ENCODE measurements around the gene PFN1.
"Not testable (repeated sequence)": the region's sequence is repeated elsewhere in the genome, so short reads cannot be mapped to it uniquely, and the experiment has no call there.

Gene PFN1

DNA sequence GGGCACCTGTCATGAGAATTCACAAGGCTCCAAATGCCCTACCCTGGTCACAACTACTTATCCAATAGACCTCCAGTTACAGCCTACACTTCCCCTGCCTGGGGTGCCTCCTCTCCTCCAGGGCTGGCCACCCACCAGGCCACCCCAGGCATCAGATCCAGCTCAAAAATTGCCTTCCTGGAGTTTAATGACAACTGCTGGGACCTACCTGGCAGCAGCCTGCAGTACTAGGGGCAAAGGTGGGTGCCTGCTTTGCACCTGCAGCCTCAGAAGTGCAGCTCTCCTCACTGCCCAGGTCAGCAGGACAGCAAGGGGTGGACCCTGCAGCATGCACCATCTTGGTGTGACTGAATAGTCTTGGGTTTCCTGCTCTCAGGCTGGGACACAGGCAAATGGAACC is 12.7 kb downstream of the PFN1 start:
- Histone ChIP-seq H3K4me3 (ENCODE audit: low read depth, low read length) (no peak overlapping the region), H3K27ac (ENCODE audit: low read depth, low read length) (no peak overlapping the region), H3K36me3 (ENCODE audit: control insufficient read depth, insufficient read depth, low read length) (peaks cover 34% of the 10 kb centered on the region), H3K9me3 (ENCODE audit: control insufficient read depth, insufficient read depth, low read length) (no peaks in the 10 kb centered on the region), H3K27me3 (ENCODE audit: control insufficient read depth, insufficient read depth, low read length) (no peaks in the 10 kb centered on the region), H3K9ac (ENCODE audit: low read depth, low read length) (no peak overlapping the region), H3K4me1 (ENCODE audit: control insufficient read depth, insufficient read depth, low read length) (0 out of 2 replicates have a peak, but pooled peaks cover 6% of the 10 kb centered on the region)

- Histone ChIP-seq H3K9me3 (ENCODE audit: control insufficient read depth, insufficient read depth, low read length) (no peaks in the 10 kb centered on the region), H3K36me3 (ENCODE audit: control insufficient read depth, insufficient read depth, low read length) (peaks cover 34% of the 10 kb centered on the region), H3K4me3 (ENCODE audit: low read depth, low read length) (no peak overlapping the region), H3K4me1 (ENCODE audit: control insufficient read depth, insufficient read depth, low read length) (0 out of 2 replicates have a peak, but pooled peaks cover 6% of the 10 kb centered on the region), H3K27me3 (ENCODE audit: control insufficient read depth, insufficient read depth, low read length) (no peaks in the 10 kb centered on the region), H3K9ac (ENCODE audit: low read depth, low read length) (no peak overlapping the region), H3K27ac (ENCODE audit: low read depth, low read length) (peak overlapping the region; percentile 26)
Measured at GRCh38 chr17:4934173-4934979, 14.0 kb downstream of the PFN1 start.

DNA sequence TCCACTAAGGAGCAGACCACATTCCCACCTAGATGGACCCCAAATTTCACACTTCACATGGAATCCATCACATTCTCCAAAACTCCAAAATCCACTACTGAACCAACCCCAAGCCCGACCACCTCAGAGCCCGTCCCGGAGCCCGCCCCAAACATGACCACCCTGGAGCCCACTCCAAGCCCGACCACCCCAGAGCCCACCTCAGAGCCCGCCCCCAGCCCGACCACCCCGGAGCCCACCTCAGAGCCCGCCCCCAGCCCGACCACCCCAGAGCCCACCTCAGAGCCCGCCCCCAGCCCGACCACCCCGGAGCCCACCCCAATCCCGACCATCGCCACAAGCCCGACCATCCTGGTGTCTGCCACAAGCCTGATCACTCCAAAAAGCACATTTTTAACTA is 14.7 kb downstream of the PFN1 start:
- Histone ChIP-seq H3K36me3 (ENCODE audit: control insufficient read depth, insufficient read depth, low read length) (peaks cover 33% of the 10 kb centered on the region), H3K27ac (ENCODE audit: low read depth, low read length) (no peak overlapping the region), H3K9ac (ENCODE audit: low read depth, low read length) (no peak overlapping the region), H3K9me3 (ENCODE audit: control insufficient read depth, insufficient read depth, low read length) (no peaks in the 10 kb centered on the region), H3K27me3 (ENCODE audit: control insufficient read depth, insufficient read depth, low read length) (no peaks in the 10 kb centered on the region), H3K4me1 (ENCODE audit: control insufficient read depth, insufficient read depth, low read length) (0 out of 2 replicates have a peak, but pooled peaks cover 3% of the 10 kb centered on the region), H3K4me3 (ENCODE audit: low read depth, low read length) (no peak overlapping the region)

DNA sequence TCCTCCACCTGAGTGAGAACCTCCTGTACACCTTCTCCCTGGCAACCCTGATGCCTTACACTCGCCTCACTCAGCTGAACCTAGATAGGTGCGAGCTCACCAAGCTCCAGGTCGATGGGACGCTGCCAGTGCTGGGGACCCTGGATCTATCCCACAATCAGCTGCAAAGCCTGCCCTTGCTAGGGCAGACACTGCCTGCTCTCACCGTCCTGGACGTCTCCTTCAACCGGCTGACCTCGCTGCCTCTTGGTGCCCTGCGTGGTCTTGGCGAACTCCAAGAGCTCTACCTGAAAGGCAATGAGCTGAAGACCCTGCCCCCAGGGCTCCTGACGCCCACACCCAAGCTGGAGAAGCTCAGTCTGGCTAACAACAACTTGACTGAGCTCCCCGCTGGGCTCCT is 15.6 kb downstream of the PFN1 start:
- H3K36me3 ChIP-seq (ENCODE audit: control insufficient read depth, insufficient read depth, low read length): peaks cover 24% of the 10 kb centered on the region

GRCh38 chr17:4931963-4932362 is 16.4 kb downstream of the PFN1 start, which contains the start of gene GP1BA:
Gene GP1BA, plus strand, starts transcription at chr17:4932277. Its CDS starts 328 bp downstream, at chr17:4932605.
- Histone ChIP-seq H3K4me1 (ENCODE audit: control insufficient read depth, insufficient read depth, low read length) (no peaks in the 10 kb centered on the region), H3K9me3 (ENCODE audit: control insufficient read depth, insufficient read depth, low read length) (no peaks in the 10 kb centered on the region), H3K4me3 (ENCODE audit: low read depth, low read length) (no peak within 1 kb of the TSS), H3K36me3 (ENCODE audit: control insufficient read depth, insufficient read depth, low read length) (peaks cover 16% of the 10 kb centered on the region; the same call in 1 of the 2 replicates), H3K27ac (ENCODE audit: low read depth, low read length) (no peak within 1 kb of the TSS), H3K27me3 (ENCODE audit: control insufficient read depth, insufficient read depth, low read length) (no peaks in the 10 kb centered on the region), H3K9ac (ENCODE audit: low read depth, low read length) (no peak within 1 kb of the TSS)

More for the DNA sequence above, 15.6 kb downstream of the PFN1 start:
- H3K4me3 ChIP-seq (ENCODE audit: low read depth, low read length): no peak overlapping the region
- H3K4me1 ChIP-seq (ENCODE audit: control insufficient read depth, insufficient read depth, low read length): no peaks in the 10 kb centered on the region
- no peaks in the 10 kb centered on the region for H3K27me3 ChIP-seq (ENCODE audit: control insufficient read depth, insufficient read depth, low read length)
- H3K9ac ChIP-seq (ENCODE audit: low read depth, low read length): no peak overlapping the region
- H3K9me3 ChIP-seq (ENCODE audit: control insufficient read depth, insufficient read depth, low read length): no peaks in the 10 kb centered on the region
- H3K27ac ChIP-seq (ENCODE audit: low read depth, low read length): no peak overlapping the region

DNA sequence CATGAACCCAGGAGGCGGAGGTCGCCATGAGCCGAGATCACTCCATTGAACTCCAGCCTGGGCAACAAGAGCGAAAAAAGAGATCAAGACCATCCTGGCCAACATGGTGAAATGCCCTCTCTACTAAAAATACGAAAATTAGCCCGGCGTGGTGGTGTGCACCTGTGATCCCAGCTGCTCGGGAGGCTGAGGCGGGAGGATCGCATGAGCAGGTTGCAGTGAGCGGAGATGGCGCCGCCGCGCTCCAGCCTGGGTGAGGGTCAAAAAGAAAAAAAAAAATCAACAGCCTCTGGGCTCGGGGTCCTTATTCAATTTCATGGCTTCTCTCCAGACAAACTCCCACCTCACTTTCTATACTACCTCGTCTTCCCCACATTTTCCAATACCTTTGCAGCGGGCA is 19.4 kb downstream of the PFN1 start:
- no peaks in the 10 kb centered on the region for H3K9me3 ChIP-seq (ENCODE audit: control insufficient read depth, insufficient read depth, low read length)
- H3K27ac ChIP-seq (ENCODE audit: low read depth, low read length): no peak overlapping the region
- no peaks in the 10 kb centered on the region for H3K27me3 ChIP-seq (ENCODE audit: control insufficient read depth, insufficient read depth, low read length)
- H3K36me3 ChIP-seq (ENCODE audit: control insufficient read depth, insufficient read depth, low read length): peaks cover 3% of the 10 kb centered on the region; the same call in 1 of the 2 replicates
- no peaks in the 10 kb centered on the region for H3K4me1 ChIP-seq (ENCODE audit: control insufficient read depth, insufficient read depth, low read length)
- H3K4me3 ChIP-seq (ENCODE audit: low read depth, low read length): no peak overlapping the region
- no peak overlapping the region for H3K9ac ChIP-seq (ENCODE audit: low read depth, low read length)

GRCh38 chr17:4926577-4927335 is 21.6 kb downstream of the PFN1 start:
- H3K27ac ChIP-seq (ENCODE audit: low read depth, low read length); H3K4me1 ChIP-seq (ENCODE audit: control insufficient read depth, insufficient read depth, low read length); H3K36me3 ChIP-seq (ENCODE audit: control insufficient read depth, insufficient read depth, low read length); H3K27me3 ChIP-seq (ENCODE audit: control insufficient read depth, insufficient read depth, low read length); H3K9me3 ChIP-seq (ENCODE audit: control insufficient read depth, insufficient read depth, low read length); H3K4me3 ChIP-seq (ENCODE audit: low read depth, low read length); H3K9ac ChIP-seq (ENCODE audit: low read depth, low read length): not testable (repeated sequence)

DNA sequence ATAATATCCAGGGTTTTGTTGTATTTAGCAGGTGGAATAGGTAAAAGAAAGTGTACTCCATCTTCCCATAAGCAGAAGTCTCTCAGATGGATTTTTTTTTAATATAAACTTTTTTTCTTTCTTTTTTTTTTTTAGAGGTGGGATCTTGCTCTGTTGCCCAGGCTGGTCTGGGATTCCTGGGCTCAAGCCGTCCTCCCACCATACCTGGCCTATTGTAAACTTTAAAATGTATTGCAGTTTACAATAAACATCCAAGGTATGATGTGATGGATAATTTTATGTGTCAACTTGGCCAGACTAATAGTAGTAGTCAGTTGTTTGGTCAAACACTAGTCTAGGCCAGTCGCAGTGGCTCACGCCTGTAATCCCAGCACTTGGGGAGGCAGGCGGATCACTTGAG is 27.0 kb downstream of the PFN1 start:
- Histone ChIP-seq H3K9ac (ENCODE audit: low read depth, low read length) (no peak overlapping the region), H3K9me3 (ENCODE audit: control insufficient read depth, insufficient read depth, low read length) (no peaks in the 10 kb centered on the region), H3K36me3 (ENCODE audit: control insufficient read depth, insufficient read depth, low read length) (no peaks in the 10 kb centered on the region), H3K27me3 (ENCODE audit: control insufficient read depth, insufficient read depth, low read length) (no peaks in the 10 kb centered on the region), H3K4me3 (ENCODE audit: low read depth, low read length) (no peak overlapping the region), H3K4me1 (ENCODE audit: control insufficient read depth, insufficient read depth, low read length) (peaks cover 4% of the 10 kb centered on the region; the same call in 1 of the 2 replicates), H3K27ac (ENCODE audit: low read depth, low read length) (no peak overlapping the region)

DNA sequence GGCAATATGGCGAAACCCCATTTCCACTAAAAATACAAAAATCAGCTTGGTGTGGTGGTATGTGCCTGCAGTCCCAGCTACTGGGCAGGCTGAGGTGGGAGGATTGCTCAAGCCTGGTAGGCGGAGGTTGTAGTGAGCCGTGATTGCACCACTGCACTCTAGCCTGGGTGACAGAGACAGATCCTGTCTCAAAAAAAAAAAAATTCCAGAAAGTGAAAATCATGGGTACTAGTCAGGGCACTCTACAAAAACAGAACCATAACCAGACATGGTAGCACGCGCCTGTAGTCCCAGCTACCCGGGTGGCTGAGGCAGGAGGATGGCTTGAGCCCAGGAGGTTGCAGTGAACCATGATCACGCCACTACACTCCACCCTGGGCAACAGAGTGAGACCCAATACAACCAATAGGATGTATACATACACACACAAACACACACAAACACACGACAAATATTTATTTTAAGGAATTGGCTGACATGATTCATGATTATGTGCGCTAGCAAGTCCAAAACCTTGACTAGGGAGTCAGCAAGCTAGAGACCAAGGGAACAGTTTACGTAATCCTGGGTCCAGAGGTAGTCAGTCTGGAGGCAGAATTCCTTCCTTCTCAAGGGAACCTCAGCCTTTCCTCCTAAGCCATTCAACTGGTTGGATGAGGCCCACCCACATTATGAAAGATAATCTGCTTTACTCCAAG is 27.8 kb downstream of the PFN1 start:
- no peaks in the 10 kb centered on the region for H3K36me3 ChIP-seq (ENCODE audit: control insufficient read depth, insufficient read depth, low read length)
- H3K4me1 ChIP-seq (ENCODE audit: control insufficient read depth, insufficient read depth, low read length): peaks cover 4% of the 10 kb centered on the region; the same call in 1 of the 2 replicates
- H3K27ac ChIP-seq (ENCODE audit: low read depth, low read length): no peak overlapping the region
- H3K4me3 ChIP-seq (ENCODE audit: low read depth, low read length): no peak overlapping the region
- no peaks in the 10 kb centered on the region for H3K27me3 ChIP-seq (ENCODE audit: control insufficient read depth, insufficient read depth, low read length)
- no peaks in the 10 kb centered on the region for H3K9me3 ChIP-seq (ENCODE audit: control insufficient read depth, insufficient read depth, low read length)
- H3K9ac ChIP-seq (ENCODE audit: low read depth, low read length): no peak overlapping the region

GRCh38 chr17:4919511-4920047 is 28.8 kb downstream of the PFN1 start:
- Histone ChIP-seq H3K27me3 (ENCODE audit: control insufficient read depth, insufficient read depth, low read length) (no peaks in the 10 kb centered on the region), H3K4me3 (ENCODE audit: low read depth, low read length) (no peak overlapping the region), H3K9ac (ENCODE audit: low read depth, low read length) (no peak overlapping the region), H3K9me3 (ENCODE audit: control insufficient read depth, insufficient read depth, low read length) (no peaks in the 10 kb centered on the region), H3K4me1 (ENCODE audit: control insufficient read depth, insufficient read depth, low read length) (peaks cover 4% of the 10 kb centered on the region; the same call in 1 of the 2 replicates), H3K27ac (ENCODE audit: low read depth, low read length) (no peak overlapping the region), H3K36me3 (ENCODE audit: control insufficient read depth, insufficient read depth, low read length) (no peaks in the 10 kb centered on the region)
